ELF-1 (cell line): ENCODE results near the gene TRAP1.

Experiments used
- DNase-seq: peaks from one replicate; pipeline ENCODE4 v3.0.0-alpha.2; 2016; ENCODE audit warnings: low read depth, low spot score

Gene TRAP1

GRCh38 chr16:3713587-3714242 is 3.6 kb downstream of the TRAP1 start:
- DNase-seq: peak; percentile 53

GRCh38 chr16:3712861-3713372 is 4.4 kb downstream of the TRAP1 start:
- peak; percentile 57 for DNase-seq

GRCh38 chr16:3706253-3707012 is 10.9 kb downstream of the TRAP1 start:
- DNase-seq: peak; percentile 68

GRCh38 chr16:3702082-3702481 is 15.2 kb downstream of the TRAP1 start:
- DNase-seq: no peak

- DNase-seq: no peak
Measured at GRCh38 chr16:3701531-3701930, 15.8 kb downstream of the TRAP1 start.

GRCh38 chr16:3698941-3699340 is 18.4 kb downstream of the TRAP1 start:
- no peak for DNase-seq

- DNase-seq: no peak
Measured at GRCh38 chr16:3696425-3697218, 20.7 kb downstream of the TRAP1 start.

GRCh38 chr16:3695610-3696369 is 21.5 kb downstream of the TRAP1 start:
- DNase-seq: no peak

- no peak for DNase-seq
Measured at GRCh38 chr16:3694051-3694450, 23.3 kb downstream of the TRAP1 start.

GRCh38 chr16:3691761-3692160 is 25.6 kb downstream of the TRAP1 start:
- DNase-seq: no peak

GRCh38 chr16:3690980-3691720 is 26.2 kb downstream of the TRAP1 start:
- DNase-seq: no peak

GRCh38 chr16:3690470-3690928 is 26.8 kb downstream of the TRAP1 start:
- DNase-seq: peak; percentile 95

GRCh38 chr16:3689731-3690130 is 27.6 kb downstream of the TRAP1 start:
- peak; percentile 63 for DNase-seq

GRCh38 chr16:3687792-3688191 is 29.5 kb downstream of the TRAP1 start:
- no peak for DNase-seq

GRCh38 chr16:3687021-3687420 is 30.3 kb downstream of the TRAP1 start:
- no peak for DNase-seq

GRCh38 chr16:3681206-3681605 is 36.1 kb downstream of the TRAP1 start:
- DNase-seq: no peak

- DNase-seq: no peak
Measured at GRCh38 chr16:3677994-3678393, 39.3 kb downstream of the TRAP1 start.

GRCh38 chr16:3675601-3676130 is 41.7 kb downstream of the TRAP1 start:
- no peak for DNase-seq

GRCh38 chr16:3674513-3675295 is 42.6 kb downstream of the TRAP1 start:
- DNase-seq: peak; percentile 30
